Measurements from ENCODE around the gene ANKRD29.

- TF ChIP-seq CTCF (IDR thresholded peaks at IDR 0.05) (no peak), POLR2AphosphoS5 (IDR thresholded peaks at IDR 0.05) (no peak), POLR2A (IDR thresholded peaks at IDR 0.05) (no peak), EP300 (IDR thresholded peaks at IDR 0.05) (no peak)
These were observed 69.8 kb downstream of the ANKRD29 start for GRCh38 chr18:23592911-23593310.

Measured in sigmoid colon (tissue), 4 donors.